ENCODE data around the gene ATP1B1.

GRCh38 chr1:169087876-169088275, 18.6 kb upstream of the ATP1B1 start:
- TF ChIP-seq CTCF (conservative IDR thresholded peaks at IDR 0.05; ENCODE audit: low read depth, low read length), result no peak
- no peak for TF ChIP-seq EZH2 (IDR thresholded peaks at IDR 0.05; ENCODE audit: borderline replicate concordance, low read depth, low read length, poor library complexity, severe bottlenecking)

Data from A673 (cell line).